NCI-H2196 (cell line): ENCODE measurements around the gene COL25A1.

Experiments
- DNase-seq: peaks from one replicate; lab custom pipeline; 2025; ENCODE audit not compliant: unreplicated experiment; lab: John Stamatoyannopoulos, UW

The COL25A1 gene

DNA sequence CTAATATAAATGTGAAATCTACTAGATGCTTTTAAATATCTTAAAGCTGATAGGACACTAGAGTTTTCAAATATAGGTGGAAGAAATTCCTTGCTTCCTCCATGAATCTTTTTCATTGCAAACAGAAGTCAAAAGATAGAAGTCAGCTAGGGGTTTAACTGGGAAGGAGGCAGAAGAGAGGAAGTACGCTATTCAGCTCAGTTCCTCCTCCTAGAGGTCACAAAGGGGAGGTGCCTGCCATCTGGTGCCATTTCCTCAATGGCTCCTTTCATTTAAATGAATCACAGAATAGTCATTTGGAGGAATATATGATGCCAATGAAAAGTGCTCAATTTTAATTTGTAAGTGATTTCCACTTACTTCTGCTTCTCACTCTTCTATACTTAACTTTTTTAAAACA is 8.5 kb downstream of the COL25A1 start:
- DNase-seq: no peak

DNA sequence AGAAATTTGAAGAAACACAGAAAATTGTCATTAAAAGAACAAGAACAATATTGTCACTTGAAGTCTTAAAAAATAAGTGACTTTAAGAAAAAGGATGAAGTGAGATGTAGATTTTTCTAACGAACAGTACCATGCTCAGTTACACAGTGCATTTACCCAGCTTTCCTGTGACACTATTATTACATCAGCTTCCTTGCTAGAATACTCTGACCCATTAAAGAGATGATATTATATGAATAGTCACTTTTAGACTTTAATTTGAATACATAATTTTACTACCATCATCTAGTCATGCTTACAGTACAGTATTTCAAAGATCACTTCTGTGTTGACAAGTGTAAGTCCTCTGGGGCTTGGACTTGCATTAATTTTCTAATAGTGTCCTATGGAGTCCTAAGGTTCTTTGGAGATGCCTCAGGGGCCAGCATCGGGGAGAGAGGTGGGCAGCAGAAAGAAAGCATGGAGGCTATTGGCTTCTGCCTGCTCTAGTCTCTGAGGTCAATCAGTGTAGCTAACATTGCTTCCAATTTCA is 10.7 kb downstream of the COL25A1 start:
- no peak for DNase-seq

GRCh38 chr4:109290918-109291317 is 11.5 kb downstream of the COL25A1 start:
- no peak for DNase-seq

DNA sequence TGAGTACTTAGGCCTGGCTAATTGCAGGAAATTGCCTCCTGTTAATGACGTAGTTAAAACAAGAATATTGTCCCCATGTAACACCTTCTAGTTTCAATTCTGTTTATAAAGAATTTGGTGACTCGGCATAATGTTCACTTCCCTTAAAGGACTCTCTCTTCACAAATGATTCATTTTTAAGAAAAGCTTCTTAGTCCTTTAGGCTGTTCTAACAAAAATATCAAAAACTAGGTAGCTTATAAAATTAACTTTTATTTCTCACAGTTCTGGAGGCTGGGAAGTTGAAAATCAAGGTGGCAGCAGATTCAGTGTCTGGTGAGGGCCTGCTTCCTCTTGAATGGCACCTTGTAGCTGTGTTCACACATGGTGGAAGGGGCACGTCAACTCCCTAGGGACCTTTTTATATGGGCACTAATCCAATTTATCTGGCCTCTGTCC is 23.8 kb downstream of the COL25A1 start:
- DNase-seq: no peak

GRCh38 chr4:109276482-109277095 is 25.9 kb downstream of the COL25A1 start:
- no peak for DNase-seq

GRCh38 chr4:109275066-109275745 is 27.3 kb downstream of the COL25A1 start:
- no peak for DNase-seq

- DNase-seq: no peak
These were observed 35.6 kb downstream of the COL25A1 start for GRCh38 chr4:109266891-109267290.

GRCh38 chr4:109266236-109266635 is 36.2 kb downstream of the COL25A1 start:
- no peak for DNase-seq

DNA sequence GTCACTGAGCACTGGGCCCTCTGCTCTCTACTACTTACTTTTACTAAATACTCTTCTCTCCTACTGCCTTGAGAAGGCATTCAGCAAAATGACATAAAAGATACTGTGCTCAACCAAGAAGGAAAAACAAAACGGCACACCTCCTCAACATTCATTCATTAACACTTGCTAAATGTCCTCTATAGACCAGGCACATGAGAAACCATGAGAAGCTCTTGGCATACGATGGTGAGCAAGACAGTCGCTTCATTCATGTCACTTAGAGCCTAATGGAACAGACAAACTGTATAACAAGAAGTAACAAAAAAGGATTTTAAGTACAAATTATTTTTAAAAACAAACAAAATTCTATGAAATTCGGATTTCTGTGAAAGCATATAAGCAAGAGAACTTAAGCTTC is 38.7 kb downstream of the COL25A1 start:
- no peak for DNase-seq

GRCh38 chr4:109256818-109257217 is 45.6 kb downstream of the COL25A1 start:
- no peak for DNase-seq

GRCh38 chr4:109254845-109255244 is 47.6 kb downstream of the COL25A1 start:
- no peak for DNase-seq

DNA sequence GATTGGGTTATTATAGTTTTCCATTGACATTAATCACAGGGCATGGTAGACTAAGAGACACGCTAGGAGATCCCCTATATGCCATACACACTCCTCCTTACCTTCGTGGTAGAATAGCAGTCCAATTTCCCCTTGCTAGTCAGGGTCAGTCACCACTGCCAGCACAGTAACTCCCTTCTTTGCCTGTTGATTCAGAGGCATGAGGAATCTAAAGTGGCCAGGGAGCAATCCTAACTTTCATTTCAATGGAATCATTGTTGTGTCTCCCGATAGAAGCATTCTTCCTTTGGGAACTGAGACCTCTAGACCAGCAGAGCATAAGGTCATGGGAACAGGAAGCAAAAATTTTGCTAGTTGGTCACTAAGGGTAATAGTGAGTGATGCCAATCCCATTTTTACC is 51.1 kb downstream of the COL25A1 start:
- DNase-seq: no peak

GRCh38 chr4:109248322-109248900 is 54.0 kb downstream of the COL25A1 start:
- no peak for DNase-seq

GRCh38 chr4:109243871-109244270 is 58.6 kb downstream of the COL25A1 start:
- no peak for DNase-seq

- no peak for DNase-seq
These were observed 63.7 kb downstream of the COL25A1 start for GRCh38 chr4:109238746-109239145.

DNA sequence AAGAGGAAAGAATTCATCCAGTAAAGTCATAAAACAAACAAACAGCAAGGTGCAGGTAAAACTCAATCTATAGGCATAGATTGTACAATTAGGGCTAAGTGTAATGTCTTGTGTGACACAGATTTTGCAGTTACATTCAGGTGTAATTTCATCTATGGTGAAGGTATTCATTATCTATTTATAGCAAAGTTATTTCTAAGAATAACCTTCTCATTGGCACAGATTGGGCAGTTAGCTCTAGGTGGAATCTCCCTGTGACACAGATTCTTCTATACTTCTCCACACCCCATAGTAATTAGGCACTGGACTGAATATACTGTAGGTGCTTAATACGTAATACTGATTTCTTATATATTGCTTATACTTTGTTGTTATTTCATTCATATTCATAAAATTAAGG is 66.8 kb downstream of the COL25A1 start:
- no peak for DNase-seq

DNA sequence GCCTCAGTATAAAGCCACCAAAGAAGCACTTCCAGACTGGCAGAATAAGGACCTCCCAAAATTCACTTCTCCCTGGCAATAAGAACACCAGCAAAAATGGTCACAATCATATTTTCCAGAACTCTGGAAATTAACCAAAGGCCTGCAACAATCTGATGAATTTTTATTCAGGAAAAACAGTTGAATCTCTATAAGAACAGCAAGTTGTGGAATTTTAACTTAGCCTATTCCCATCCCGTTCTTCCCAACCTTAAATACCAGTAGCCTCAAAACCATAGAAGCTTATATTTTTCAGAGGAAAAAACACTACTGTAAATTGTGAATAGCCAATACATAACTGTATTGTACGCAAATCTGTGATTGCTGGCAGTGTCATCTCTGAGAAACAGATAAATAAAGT is 67.9 kb downstream of the COL25A1 start:
- no peak for DNase-seq

DNA sequence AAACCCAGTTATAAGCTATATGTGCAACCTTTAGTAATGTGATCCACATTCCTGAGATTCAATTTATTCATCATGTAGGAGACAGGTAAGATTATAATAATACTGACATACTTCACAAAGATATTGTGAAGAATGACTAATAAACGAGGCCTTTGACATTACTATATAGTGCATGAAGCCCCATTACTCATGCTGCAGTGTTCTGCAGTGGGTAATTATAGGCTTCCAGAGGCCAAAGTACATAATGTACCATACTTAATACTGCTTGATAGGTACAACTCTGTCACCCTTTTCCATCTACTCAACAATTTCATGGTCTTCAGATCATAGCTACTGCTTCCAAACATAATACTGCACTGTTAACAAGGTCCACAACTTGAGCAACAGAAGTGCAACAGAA is 68.9 kb downstream of the COL25A1 start:
- DNase-seq: no peak

DNA sequence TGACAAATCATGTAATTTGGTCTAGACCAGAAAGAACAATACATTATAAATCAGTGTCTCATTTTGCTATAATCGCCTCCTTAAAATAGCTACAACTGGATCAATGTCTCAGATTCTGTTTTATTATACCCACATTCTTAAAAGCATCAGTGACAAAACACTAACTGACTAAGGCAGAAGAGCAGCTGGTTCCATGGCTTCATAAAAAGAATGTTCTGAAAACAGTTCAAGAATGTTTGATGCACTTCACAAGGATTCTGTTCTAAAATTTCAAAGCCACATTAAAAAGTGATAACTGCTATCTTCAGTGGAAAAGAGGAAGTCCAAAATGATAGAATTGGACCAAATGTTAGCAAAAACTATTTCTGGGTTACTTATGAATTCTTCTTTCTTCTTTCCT is 69.8 kb downstream of the COL25A1 start:
- DNase-seq: no peak

DNA sequence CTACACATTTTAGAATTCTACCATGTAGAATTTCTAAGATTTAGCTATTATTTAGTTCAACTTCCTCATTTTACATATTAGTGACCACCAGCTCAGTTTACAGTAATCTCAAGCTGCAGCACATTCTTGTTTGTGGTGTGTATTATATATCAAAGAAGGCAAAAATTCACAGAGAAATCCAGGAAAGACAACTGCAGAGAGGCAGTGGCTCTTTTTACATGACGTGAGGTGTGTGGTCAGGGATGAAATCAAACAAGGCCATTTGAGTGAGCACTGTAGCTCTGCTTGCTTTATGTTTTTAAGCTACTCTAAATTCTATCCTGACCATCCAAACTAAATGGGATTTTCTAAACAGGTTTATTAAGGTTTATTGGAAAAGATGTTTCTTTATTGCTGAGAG is 71.1 kb downstream of the COL25A1 start:
- no peak for DNase-seq

DNA sequence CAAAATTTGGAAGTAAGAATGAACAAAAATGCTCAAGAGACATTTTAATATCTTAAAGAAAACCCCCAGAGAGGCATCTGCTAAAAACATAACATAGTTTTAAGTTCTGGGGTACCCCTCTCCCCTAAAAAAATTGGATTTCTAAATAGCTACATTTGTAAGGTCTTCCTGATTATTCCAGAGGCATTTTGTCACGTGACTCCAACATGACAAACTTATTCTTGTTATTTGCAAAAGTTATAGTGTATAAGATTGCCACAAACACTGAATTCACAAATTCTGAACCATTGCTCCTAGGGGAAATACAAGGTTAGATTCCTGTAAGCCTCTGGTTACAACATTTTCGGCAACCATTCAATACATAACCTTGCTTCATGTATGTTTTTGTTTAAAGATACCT is 73.4 kb downstream of the COL25A1 start:
- no peak for DNase-seq

DNA sequence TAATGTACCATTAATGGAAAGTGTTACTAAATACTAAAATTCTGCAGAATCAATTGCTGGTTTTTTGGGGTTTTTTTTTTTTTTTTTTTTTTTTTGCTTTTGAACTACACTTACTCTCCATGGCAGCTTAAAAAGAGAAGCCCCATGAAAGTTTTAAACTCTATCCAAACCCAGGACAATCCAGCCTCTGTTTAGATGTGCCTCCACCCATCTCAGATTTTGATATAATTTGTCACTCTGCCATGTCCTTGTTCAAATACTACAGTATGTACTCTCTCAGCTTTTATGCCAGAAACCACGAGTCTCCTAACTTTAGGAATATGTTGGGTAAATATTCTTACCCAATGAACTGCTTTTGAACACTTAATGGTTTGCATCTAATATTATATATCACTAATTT is 84.2 kb downstream of the COL25A1 start:
- no peak for DNase-seq
